ENCODE data around the gene SLBP.

The SLBP gene

GRCh38 chr4:1726146-1726934 is 14.2 kb upstream of the SLBP start:
- TF ChIP-seq TCF12 (IDR thresholded peaks at IDR 0.05; ENCODE audit: low read depth) (no peak), RAD21 (IDR thresholded peaks at IDR 0.05; ENCODE audit: low read depth) (peak; percentile 56)

GRCh38 chr4:1725521-1725920 is 13.4 kb upstream of the SLBP start:
- TF ChIP-seq USF1 (IDR thresholded peaks at IDR 0.05): no peak
- no peak for TF ChIP-seq CEBPB (IDR thresholded peaks at IDR 0.05)
- TF ChIP-seq TAF1 (IDR thresholded peaks at IDR 0.05; ENCODE audit: low read depth): no peak
- TF ChIP-seq TCF12 (IDR thresholded peaks at IDR 0.05; ENCODE audit: low read depth): no peak
- no peak for TF ChIP-seq YY1 (IDR thresholded peaks at IDR 0.05; ENCODE audit: low read depth)
- no peak for TF ChIP-seq CREB1 (IDR thresholded peaks at IDR 0.05; ENCODE audit: low read depth)
- no peak for TF ChIP-seq REST (IDR thresholded peaks at IDR 0.05; ENCODE audit: low read depth)
- TF ChIP-seq MAX (IDR thresholded peaks at IDR 0.05): no peak
- TF ChIP-seq TEAD4 (IDR thresholded peaks at IDR 0.05): no peak
- no peak for TF ChIP-seq EP300 (IDR thresholded peaks at IDR 0.05; ENCODE audit: borderline replicate concordance)
- TF ChIP-seq EGR1 (IDR thresholded peaks at IDR 0.05): no peak
- no peak for TF ChIP-seq NFIC (IDR thresholded peaks at IDR 0.05)
- no peak for TF ChIP-seq RAD21 (IDR thresholded peaks at IDR 0.05; ENCODE audit: low read depth)
- no peak for TF ChIP-seq ZBTB7A (IDR thresholded peaks at IDR 0.05; ENCODE audit: low read depth)
- no peak for TF ChIP-seq FOXM1 (IDR thresholded peaks at IDR 0.05; ENCODE audit: borderline replicate concordance, low read depth)

GRCh38 chr4:1723131-1723801 is 11.1 kb upstream of the SLBP start:
- TF ChIP-seq EGR1 (IDR thresholded peaks at IDR 0.05): no peak
- TF ChIP-seq RAD21 (IDR thresholded peaks at IDR 0.05; ENCODE audit: low read depth): no peak
- no peak for TF ChIP-seq TCF12 (IDR thresholded peaks at IDR 0.05; ENCODE audit: low read depth)
- no peak for TF ChIP-seq CEBPB (IDR thresholded peaks at IDR 0.05)
- no peak for TF ChIP-seq YY1 (IDR thresholded peaks at IDR 0.05; ENCODE audit: low read depth)
- no peak for TF ChIP-seq EP300 (IDR thresholded peaks at IDR 0.05; ENCODE audit: borderline replicate concordance)
- no peak for TF ChIP-seq TAF1 (IDR thresholded peaks at IDR 0.05; ENCODE audit: low read depth)
- no peak for TF ChIP-seq USF1 (IDR thresholded peaks at IDR 0.05)
- no peak for TF ChIP-seq MAX (IDR thresholded peaks at IDR 0.05)
- TF ChIP-seq REST (IDR thresholded peaks at IDR 0.05; ENCODE audit: low read depth): no peak
- no peak for TF ChIP-seq ZBTB7A (IDR thresholded peaks at IDR 0.05; ENCODE audit: low read depth)
- TF ChIP-seq NFIC (IDR thresholded peaks at IDR 0.05): no peak

- TF ChIP-seq TCF12 (IDR thresholded peaks at IDR 0.05; ENCODE audit: low read depth) (no peak), EGR1 (IDR thresholded peaks at IDR 0.05) (no peak), EP300 (IDR thresholded peaks at IDR 0.05; ENCODE audit: borderline replicate concordance) (no peak), ZBTB7A (IDR thresholded peaks at IDR 0.05; ENCODE audit: low read depth) (no peak), YY1 (IDR thresholded peaks at IDR 0.05; ENCODE audit: low read depth) (no peak), CEBPB (IDR thresholded peaks at IDR 0.05) (no peak), CREB1 (IDR thresholded peaks at IDR 0.05; ENCODE audit: low read depth) (no peak), MAX (IDR thresholded peaks at IDR 0.05) (no peak), TEAD4 (IDR thresholded peaks at IDR 0.05) (no peak), USF1 (IDR thresholded peaks at IDR 0.05) (no peak), FOXM1 (IDR thresholded peaks at IDR 0.05; ENCODE audit: borderline replicate concordance, low read depth) (no peak), NFIC (IDR thresholded peaks at IDR 0.05) (no peak)
These were observed 10.5 kb upstream of the SLBP start for GRCh38 chr4:1722551-1723118.

Data from Ishikawa (cell line).